GM18951 (cell line): ENCODE measurements around the gene MSRB1.
"Not testable (repeated sequence)": the region's sequence is repeated elsewhere in the genome, so short reads cannot be mapped to it uniquely, and the experiment has no call there.

Experiments used
- POLR2A ChIP-seq: IDR thresholded peaks from 4 replicates; pipeline ENCODE4 v1.6.1; 2011; ENCODE audit warnings: mild to moderate bottlenecking; ENCODE audit not compliant: insufficient read length, insufficient read depth; ENCODE audit errors: extremely low read depth
- in situ Hi-C: fragments of 300-500 bp; cut with MboI; formaldehyde crosslinking; loops from one replicate; pipeline ENCODE4 v1.12.0; 2022; ENCODE audit warnings: low sequenced_read_pairs, mixed read lengths, inconsistent platforms; ENCODE audit not compliant: unreplicated experiment

The MSRB1 gene

DNA sequence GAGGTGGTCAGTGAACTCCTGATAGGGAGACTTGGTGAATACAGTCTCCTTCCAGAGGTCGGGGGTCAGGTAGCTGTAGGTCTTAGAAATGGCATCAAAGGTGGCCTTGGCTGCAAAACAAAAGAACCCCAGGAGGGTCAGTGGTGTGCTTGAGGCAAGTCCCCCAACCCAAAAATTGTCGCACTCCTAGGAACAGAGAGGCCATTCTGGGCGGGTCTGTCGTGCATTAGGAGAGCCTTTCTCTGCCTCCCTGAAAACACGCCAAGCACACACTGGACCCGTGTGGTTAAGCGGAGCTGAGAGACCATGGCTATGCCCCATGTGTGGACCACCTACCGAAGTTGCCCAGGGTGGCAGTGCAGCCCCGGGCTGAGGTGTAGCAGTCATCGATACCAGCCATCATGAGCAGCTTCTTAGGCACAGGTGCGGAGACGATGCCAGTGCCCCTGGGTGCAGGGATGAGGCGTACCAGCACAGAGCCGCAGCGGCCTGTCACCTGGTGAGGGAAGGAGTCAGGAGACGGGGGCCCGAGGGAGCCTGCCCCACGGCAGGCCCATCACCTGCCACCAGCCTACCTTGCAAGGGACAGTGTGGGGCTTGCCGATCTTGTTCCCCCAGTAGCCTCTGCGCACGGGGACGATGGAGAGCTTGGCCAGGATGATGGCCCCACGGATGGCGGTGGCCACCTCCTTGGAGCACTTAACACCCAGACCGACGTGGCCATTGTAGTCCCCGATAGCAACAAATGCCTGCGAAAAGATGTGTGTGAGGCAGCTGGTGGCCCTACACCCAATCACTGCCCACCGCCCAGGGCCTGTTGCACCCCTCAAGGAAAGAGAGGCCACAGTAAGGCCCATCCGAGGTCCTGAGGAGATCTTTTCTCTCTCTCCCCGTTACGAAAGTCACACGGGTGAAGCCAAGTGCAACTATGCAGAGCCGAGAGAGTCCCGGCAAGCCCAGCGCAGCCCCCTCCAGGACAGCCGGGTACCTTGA is 19.5 kb upstream of the MSRB1 start:
- in situ Hi-C loops, result not testable (repeated sequence)

DNA sequence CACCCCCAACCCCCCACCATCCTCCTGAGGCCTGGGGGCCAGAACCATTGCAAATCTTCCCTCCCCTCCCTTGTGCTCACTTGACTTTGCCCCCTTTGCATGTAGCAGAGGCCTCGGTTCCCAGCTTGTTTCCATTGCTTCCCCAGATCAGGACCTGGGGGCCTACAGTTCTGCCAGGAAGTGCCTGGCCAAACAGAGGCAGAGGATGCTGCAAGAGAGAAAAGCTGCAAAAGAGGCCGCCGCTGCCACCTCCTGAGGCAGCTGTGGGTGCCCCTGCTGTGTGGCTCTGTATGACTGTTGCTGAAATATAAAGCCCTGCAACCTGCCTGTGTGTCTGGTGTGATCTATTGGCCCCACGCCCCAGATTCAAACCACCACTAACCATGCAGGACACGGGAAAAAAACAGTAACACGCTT is 18.7 kb upstream of the MSRB1 start:
- no peak for TF ChIP-seq POLR2A
- in situ Hi-C loops, result no loop called here

More for the DNA sequence above, 19.5 kb upstream of the MSRB1 start:
- TF ChIP-seq POLR2A, result peak; percentile 35

DNA sequence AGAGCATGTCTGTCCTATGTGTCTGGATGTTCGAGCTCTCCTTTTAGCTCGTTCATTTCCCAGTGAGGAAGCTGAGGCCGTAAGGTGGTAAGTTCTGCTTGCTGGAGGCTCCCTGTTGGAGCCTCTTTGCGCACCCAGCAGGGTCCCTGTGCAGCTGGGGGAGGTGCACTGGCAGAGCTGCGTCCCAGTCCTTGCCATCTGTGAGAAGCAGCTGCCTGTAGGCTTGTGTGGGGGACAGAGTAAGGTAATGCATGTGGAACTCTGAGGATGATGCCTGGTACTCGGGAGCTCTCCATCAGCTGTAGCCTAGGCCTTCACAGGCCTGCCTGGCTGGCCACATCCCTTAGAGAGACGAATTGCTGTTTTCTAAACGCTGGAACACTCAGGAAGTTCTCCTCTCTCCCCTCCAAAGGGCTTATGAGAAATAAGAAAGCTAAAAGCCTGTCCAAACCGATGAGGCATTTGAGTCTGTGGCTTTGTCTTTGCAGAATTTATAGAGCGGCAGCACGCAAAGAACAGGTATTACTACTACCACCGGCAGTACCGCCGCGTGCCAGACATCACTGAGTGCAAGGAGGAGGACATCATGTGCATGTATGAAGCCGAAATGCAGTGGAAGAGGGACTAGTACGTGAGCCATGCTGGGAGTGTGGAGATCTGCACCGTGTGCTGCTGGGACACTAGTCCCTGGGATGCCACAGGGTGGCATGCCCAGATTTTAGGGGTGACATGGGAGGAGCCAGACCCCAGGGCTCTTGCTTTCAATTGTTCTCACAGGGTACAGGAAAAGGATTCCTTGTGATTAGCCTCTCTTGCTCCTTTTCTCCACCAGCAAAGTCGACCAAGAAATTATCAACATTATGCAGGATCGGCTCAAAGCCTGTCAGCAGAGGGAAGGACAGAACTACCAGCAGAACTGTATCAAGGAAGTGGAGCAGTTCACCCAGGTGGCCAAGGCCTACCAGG is 17.9 kb upstream of the MSRB1 start:
- peak; percentile 54 for TF ChIP-seq POLR2A
- in situ Hi-C loops, result no loop called here

DNA sequence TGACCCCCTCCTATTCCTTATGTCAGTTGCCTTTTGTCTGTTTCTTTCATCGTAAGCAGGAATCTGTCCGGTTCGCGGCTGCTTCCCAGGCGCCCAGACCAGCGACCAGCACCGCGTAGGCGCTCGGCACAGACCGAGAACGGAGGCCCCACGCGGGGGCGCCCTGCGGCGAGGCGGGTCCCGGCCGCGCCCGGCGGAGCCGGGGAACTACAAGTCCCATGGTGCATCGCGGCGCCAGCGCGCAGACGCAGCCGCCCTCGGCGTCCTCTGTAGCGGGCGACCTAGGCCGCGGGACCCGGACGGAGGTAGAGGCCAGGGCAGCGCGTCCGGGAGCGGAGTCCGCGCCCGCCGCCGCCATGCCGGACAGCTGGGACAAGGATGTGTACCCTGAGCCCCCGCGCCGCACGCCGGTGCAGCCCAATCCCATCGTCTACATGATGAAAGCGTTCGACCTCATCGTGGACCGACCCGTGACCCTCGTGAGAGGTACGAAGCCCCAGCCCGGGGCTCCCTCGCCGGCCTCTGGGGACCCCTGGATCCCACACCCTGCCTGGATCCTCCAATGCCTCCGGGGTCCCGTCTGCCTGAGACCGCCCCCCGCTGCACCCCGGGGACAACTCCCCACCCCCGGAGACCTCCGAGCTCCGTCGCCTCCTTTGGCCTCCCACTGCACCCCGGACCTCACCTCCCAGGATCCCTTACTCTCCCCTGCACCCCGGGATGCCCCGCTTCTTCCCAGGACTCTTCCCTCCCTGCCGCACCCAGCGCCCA is 16.5 kb upstream of the MSRB1 start, which contains the start of gene NDUFB10:
Gene NDUFB10 (plus strand): TSS at position 270 of the 771 bp plus-strand sequence. CDS start 87 bp downstream, at position 357.
- in situ Hi-C loops, result no loop called here
- peak; percentile 92 for TF ChIP-seq POLR2A

DNA sequence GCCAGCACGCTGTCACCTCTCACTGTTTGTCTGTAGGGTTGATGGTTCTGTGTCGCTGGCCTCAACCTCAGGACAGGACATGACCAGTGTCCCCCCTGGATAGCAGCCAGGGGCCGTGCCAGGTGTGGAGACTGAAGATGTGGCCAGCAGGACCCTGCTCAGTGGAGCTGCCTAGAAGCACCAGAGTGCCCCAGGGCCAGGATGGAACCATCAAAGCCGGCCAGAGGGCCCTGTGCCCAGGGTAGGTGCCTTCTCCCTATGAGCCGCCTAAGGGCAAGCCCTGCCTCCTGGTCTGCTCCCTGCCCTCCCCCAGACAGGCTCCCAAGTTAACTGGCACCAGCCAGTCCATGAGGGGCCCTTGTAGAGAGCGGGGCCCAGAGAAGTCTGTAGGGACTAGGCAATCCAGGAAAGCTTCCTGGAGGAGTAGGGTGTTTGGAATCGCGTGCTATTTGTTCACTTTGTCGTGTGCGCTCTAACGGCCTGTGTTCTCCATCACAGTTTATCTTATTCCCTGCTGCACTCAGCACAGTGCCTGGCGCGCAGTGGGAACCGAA is 15.8 kb upstream of the MSRB1 start:
- in situ Hi-C loops, result no loop called here
- no peak for TF ChIP-seq POLR2A

DNA sequence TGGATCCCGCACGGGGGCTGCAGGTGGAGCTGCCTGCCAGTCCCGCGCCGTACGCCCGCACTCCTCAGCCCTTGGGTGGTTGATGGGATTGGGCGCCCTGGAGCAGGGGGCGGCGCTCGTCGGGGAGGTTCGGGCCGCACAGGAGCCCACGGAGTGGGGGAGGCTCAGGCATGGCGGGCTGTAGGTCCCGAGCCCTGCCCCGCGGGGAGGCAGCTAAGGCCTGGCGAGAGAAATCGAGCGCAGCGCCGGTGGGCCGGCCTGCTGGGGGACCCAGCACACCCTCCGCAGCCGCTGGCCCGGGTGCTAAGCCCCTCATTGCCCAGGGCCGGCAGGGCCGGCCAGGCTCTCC is 15.1 kb upstream of the MSRB1 start:
- in situ Hi-C loops, result not testable (repeated sequence)

DNA sequence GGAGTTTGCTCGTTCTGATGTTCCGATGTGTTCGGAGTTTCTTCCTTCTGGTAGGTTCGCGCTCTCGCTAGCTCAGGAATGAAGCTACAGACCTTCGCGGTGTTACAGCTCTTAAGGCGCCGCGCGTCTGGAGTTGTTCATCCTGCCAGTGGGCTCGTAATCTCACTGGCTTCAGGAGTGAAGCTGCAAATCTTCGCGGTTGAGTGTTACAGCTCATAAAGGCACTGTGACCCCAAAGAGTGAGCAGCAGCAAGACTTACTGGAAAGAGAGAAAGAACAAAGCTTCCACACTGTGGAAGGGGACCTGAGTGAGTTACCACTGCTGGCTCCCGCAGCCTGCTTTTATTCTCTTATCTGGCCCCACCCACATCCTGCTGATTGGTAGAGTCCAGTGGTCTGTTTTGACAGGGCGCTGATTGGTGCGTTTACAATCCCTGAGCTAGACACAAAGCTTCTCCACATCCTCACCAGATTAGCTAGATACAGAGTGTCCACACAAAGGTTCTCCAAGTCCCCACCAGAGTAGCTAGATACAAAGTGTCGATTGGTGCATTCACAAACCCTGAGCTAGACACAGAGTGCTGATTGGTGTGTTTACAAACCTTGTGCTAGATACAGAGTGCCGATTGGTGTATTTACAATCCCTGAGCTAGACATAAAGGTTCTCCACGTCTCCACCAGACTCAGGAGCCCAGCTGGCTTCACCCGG is 14.6 kb upstream of the MSRB1 start:
- in situ Hi-C loops, result not testable (repeated sequence)

DNA sequence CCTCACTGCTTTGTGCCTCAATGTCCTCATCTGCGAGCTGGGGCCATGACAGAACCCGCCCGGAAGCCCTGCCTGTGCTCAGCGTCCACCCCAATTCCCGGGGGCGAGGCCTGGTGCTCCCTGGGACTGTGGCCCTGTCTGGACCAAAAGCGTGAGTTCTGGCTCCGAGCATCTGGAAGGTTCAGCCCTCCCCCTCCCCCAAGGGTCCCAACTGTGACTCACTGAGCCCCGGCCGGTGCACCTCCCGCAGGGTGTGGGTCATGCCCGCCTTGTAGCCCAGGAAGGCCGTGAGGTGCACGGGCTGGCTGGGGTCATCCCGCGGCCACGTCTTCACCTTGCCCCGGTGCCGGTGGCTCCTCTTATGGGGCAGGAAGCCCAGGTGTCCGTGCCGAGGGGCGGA is 10.7 kb upstream of the MSRB1 start:
- no peak for TF ChIP-seq POLR2A
- in situ Hi-C loops, result no loop called here

DNA sequence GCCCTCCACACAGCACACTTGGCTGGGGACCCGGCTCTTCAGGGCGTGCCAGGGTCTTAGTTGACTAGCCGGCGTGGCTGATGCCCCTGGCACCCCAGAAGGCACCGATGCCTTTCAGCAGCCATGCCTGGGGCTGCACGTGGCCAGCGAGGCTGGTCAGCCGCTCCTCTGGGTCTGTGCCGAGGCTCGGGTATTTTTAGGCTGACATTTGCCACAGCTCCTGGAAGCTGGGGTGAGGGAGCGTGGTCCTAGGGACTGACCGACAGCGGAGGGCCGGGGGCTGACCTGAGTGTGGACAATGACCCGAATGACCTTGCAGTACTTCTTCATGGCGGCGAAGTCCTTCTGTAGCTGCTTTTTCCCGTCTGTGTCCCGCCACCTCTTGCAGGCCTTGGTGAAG is 7.6 kb upstream of the MSRB1 start:
- in situ Hi-C loops, result no loop called here
- no peak for TF ChIP-seq POLR2A

DNA sequence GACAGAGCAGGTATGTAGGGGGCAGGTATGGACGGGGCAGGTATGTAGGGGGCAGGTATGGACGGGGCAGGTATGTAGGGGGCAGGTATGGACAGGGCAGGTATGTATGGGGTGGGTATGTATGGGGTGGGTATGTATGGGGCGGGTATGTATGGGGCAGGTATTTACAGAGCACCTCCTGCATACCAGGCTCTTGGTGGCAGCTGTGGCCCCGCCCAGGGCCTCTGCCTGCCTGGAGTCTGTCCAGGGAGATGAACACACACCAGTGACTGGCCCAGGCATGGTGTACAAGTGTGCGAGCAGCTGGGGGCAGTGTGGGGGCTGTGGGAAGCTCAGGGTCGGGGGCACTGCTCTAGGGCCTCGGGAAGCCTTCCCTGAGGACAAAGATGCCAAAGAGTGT is 7.0 kb upstream of the MSRB1 start:
- no peak for TF ChIP-seq POLR2A
- in situ Hi-C loops, result no loop called here

DNA sequence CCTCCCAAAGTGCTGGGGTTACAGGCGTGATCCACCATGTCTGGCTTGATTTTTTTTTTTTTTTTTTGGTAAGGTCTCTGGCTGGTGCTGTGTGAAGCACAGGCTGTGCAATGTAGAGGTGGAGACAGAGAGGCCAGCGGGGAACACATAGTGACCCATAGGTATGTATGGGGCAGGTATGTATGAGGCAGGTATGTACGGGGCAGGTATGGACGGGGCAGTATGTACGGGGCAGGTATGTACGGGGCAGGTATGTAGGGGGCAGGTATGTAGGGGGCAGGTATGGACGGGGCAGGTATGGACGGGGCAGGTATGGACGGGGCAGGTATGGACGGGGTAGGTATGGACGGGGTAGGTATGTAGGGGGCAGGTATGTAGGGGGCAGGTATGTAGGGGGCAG is 6.5 kb upstream of the MSRB1 start:
- in situ Hi-C loops, result no loop called here
- TF ChIP-seq POLR2A, result no peak

DNA sequence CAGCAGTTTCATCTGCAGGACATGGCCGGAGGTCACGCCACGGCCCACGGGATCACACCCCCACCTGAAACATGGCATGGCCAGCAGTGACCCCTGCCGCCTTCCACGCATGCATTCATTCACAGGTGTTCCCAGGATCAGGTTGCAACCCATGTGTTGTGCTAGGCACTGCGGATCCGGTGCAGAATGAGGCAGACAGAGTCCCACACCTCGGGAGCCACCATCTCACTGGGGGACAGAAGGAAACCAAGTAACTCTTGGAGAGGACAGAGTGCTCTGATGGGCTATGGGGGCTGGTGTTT is 4.3 kb upstream of the MSRB1 start:
- in situ Hi-C loops, result no loop called here
- TF ChIP-seq POLR2A, result no peak
